CD8-positive, alpha-beta memory T cell (primary cell): ENCODE measurements around the gene PLPP4. TPM values are rescaled to one million over a fixed set of nuclear protein-coding genes. Genes with fewer than 3 reads are reported as not detected.

Source experiments
- CTCF ChIA-PET: fragments of 350-600 bp; sonication (Branson Sonifier 250); formaldehyde crosslinking; loops from one replicate; lab custom pipeline; 2021; ENCODE audit warnings: antibody characterized with exemption; lab: Charles Lee
- POLR2A ChIA-PET: fragments of 350-600 bp; sonication (Branson Sonifier 250); formaldehyde crosslinking; loops from one replicate; lab custom pipeline; 2021; ENCODE audit warnings: antibody characterized with exemption; lab: Charles Lee
- DNase-seq, 5 donors: peaks; one replicate each; pipeline versions ENCODE4 v3.0.0 to v3.0.0-alpha.2; 2020 to 2022; ENCODE audit warnings: mixed read lengths in 1 of 5
- H3K27ac ChIP-seq: one replicate; pipeline ENCODE4 v1.7.0; 2013; ENCODE audit warnings: low read depth, mild to moderate bottlenecking, low read length, moderate library complexity
- H3K27me3 ChIP-seq: 2 replicates; pipeline ENCODE4 v1.7.0; 2013; ENCODE audit warnings: low read length, mild to moderate bottlenecking; ENCODE audit not compliant: insufficient read depth, poor library complexity, severe bottlenecking
- H3K36me3 ChIP-seq: 2 replicates; pipeline ENCODE4 v1.7.0; 2013; ENCODE audit warnings: mild to moderate bottlenecking, low read length, moderate library complexity; ENCODE audit not compliant: insufficient read depth
- H3K4me1 ChIP-seq: 2 replicates; pipeline ENCODE4 v1.7.0; 2013; ENCODE audit warnings: mild to moderate bottlenecking, low read length, moderate library complexity; ENCODE audit not compliant: insufficient read depth
- H3K4me3 ChIP-seq: 2 replicates; pipeline ENCODE4 v1.7.0; 2013; ENCODE audit warnings: mild to moderate bottlenecking, low read length
- H3K9me3 ChIP-seq: 2 replicates; pipeline ENCODE4 v1.7.0; 2013; ENCODE audit warnings: mild to moderate bottlenecking, low read length
- H3K27ac Mint-ChIP-seq, 8 donors: one replicate each; pipeline ENCODE4 v1.8.0; 2020 to 2021; ENCODE audit warnings: mixed read lengths in 8 of 8, mild to moderate bottlenecking in 6 of 8, inconsistent platforms in 3 of 8, moderate library complexity in 3 of 8
- H3K27me3 Mint-ChIP-seq, 2 donors: one replicate each; pipeline ENCODE4 v1.8.0; 2020 to 2021; ENCODE audit warnings: mixed read lengths in 2 of 2, mild to moderate bottlenecking in 1 of 2, moderate library complexity in 1 of 2
- H3K36me3 Mint-ChIP-seq, 3 donors: one replicate each; pipeline ENCODE4 v1.8.0; 2020 to 2021; ENCODE audit warnings: mixed read lengths in 3 of 3, inconsistent platforms in 1 of 3, mild to moderate bottlenecking in 1 of 3
- H3K4me1 Mint-ChIP-seq, 3 donors: one replicate each; pipeline ENCODE4 v1.8.0; 2020 to 2021; ENCODE audit warnings: mixed read lengths in 3 of 3, inconsistent platforms in 1 of 3, mild to moderate bottlenecking in 1 of 3
- H3K4me3 Mint-ChIP-seq, 7 donors: one replicate each; pipeline ENCODE4 v1.8.0; 2020 to 2021; ENCODE audit warnings: mixed read lengths in 7 of 7, mild to moderate bottlenecking in 6 of 7, moderate library complexity in 4 of 7, inconsistent platforms in 2 of 7
- H3K9me3 Mint-ChIP-seq, 5 donors: one replicate each; pipeline ENCODE4 v1.8.0; 2020 to 2022; ENCODE audit warnings: mixed read lengths in 5 of 5, mild to moderate bottlenecking in 3 of 5, moderate library complexity in 2 of 5, inconsistent platforms in 1 of 5
- polyA plus RNA-seq: library from polyadenylated mRNA; unstranded; fragments of 300-500 nt; fragmentation: Illumina TruSeq; gene quantifications from one replicate; pipeline ENCODE4 v1.2.3, GENCODE V29; 2021
- total RNA-seq, 2 experiments: library from RNA; stranded (reverse); gene quantifications; one replicate each; pipeline ENCODE4 v1.2.3, GENCODE V29; 2021

PLPP4 gene
- total and polyA plus RNA-seq, 3 experiments from 2014 or later = not detected

DNA sequence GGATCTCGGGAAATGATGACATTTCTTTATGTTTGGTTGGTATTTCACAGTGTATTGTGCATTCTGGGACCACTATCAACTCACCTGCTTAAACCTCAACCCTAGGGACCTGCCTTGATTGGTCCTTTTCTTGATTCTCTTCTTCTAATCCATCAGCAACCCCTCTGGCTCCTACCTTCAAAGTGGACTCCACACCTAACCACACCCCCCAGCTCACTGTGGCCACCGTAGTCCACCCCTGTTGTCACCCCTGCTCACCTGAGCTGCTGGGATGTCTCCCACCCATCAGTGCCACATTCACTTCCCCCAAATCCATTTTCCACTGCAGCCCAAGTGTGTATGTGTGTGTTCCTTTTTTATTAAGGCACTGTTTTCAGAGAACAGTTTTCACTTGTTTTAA, 145.0 kb downstream of the PLPP4 start:
- peaks cover 0 to 7% of the 10 kb centered on the region in 2 donors for H3K27me3 Mint-ChIP-seq
- ChIA-PET CTCF (no interaction called here), POLR2A (no interaction called here)
- H3K4me3 ChIP-seq = no peak overlapping the region
- peaks cover 0 to 10% (median 3%) of the 10 kb centered on the region in 5 donors for H3K9me3 Mint-ChIP-seq
- no peaks in the 10 kb centered on the region for H3K27me3 ChIP-seq
- H3K4me3 Mint-ChIP-seq = no peak overlapping the region
- no peak for DNase-seq
- H3K36me3 ChIP-seq = no peaks in the 10 kb centered on the region
- no peaks in the 10 kb centered on the region for H3K9me3 ChIP-seq
- H3K36me3 Mint-ChIP-seq = no peaks in the 10 kb centered on the region
- no peak overlapping the region for H3K27ac Mint-ChIP-seq
- H3K4me1 ChIP-seq = no peaks in the 10 kb centered on the region
- no peak overlapping the region for H3K27ac ChIP-seq
- no peaks in the 10 kb centered on the region for H3K4me1 Mint-ChIP-seq

DNA sequence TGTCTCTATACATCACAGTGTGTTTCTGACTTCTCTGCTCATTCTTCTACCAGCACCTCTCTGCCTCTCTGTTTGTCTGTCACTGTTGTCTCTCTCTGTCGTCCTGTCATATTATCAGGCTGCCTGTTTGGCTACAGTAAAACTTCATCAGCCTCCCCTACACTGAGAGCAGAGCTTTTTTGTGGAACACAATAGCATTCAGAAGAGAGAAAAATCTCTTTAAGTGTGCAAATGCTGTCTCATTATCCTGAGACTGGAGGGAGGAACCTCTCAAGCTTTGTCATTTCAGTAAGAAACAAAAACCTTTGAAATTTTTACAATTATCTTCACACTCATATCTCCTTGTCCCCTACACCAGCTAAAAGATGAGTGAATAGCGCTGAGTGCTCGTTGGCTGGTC, 148.4 kb downstream of the PLPP4 start:
- peaks cover 0 to 14% of the 10 kb centered on the region in 2 donors for H3K27me3 Mint-ChIP-seq
- Histone ChIP-seq H3K4me1 (no peaks in the 10 kb centered on the region), H3K4me3 (no peak overlapping the region), H3K27ac (no peak overlapping the region), H3K36me3 (no peaks in the 10 kb centered on the region), H3K27me3 (no peaks in the 10 kb centered on the region), H3K9me3 (no peaks in the 10 kb centered on the region)
- DNase-seq = no peak
- no peaks in the 10 kb centered on the region for H3K4me1 Mint-ChIP-seq
- CTCF ChIA-PET = no interaction called here
- H3K9me3 Mint-ChIP-seq = peaks cover 0 to 11% (median 3%) of the 10 kb centered on the region in 5 donors
- H3K27ac Mint-ChIP-seq = no peak overlapping the region
- H3K36me3 Mint-ChIP-seq = peaks cover 0 to 1% (median 0%) of the 10 kb centered on the region in 3 donors
- no peak overlapping the region for H3K4me3 Mint-ChIP-seq
- POLR2A ChIA-PET = interaction anchor here (0.6 kb wide), 1 partner anchor 13 kb away, joined by 3 read pairs; no protein-coding TSS in a partner anchor

DNA sequence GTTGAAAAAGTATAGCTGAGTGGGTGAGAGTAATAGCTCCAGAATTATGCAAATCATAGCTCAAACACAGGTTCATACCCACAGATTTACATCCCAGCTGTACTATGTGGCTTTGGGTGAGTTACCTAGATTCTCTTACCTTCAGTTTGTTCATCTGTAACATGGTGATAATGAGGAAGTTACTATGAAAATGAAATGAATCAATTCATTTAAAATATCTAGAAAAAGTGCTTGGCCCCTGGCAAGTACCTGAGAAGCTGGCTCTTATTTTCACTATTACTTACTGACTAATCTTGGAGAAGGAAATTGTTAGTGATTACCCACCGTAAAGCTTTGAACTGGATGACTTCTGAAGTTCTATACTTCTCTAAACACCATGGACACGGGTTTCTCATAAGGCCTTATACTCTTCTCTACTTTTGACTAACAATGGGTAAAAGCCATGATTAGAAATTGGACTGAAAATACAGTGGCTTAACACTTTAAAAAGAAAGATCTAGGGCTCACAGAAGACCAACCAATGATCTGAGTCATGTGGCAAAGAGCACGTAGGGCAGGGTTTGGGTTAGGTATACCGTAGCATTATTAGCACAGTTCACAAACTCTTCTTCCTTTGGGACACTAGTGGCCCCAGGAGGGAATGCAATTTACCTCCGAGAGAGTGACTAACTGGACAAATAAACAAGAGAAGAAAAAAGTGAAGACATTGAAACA, 149.2 kb downstream of the PLPP4 start:
- peaks cover 0 to 1% (median 0%) of the 10 kb centered on the region in 3 donors for H3K36me3 Mint-ChIP-seq
- H3K9me3 Mint-ChIP-seq = peaks cover 0 to 11% (median 3%) of the 10 kb centered on the region in 5 donors
- Histone ChIP-seq H3K27me3 (no peaks in the 10 kb centered on the region), H3K4me3 (no peak overlapping the region), H3K27ac (no peak overlapping the region), H3K4me1 (no peaks in the 10 kb centered on the region), H3K36me3 (no peaks in the 10 kb centered on the region), H3K9me3 (no peaks in the 10 kb centered on the region)
- no peak overlapping the region for H3K4me3 Mint-ChIP-seq
- no peaks in the 10 kb centered on the region for H3K4me1 Mint-ChIP-seq
- H3K27ac Mint-ChIP-seq = no peak overlapping the region
- DNase-seq = no peak
- ChIA-PET POLR2A (no interaction called here), CTCF (no interaction called here)
- H3K27me3 Mint-ChIP-seq = peaks cover 0 to 14% of the 10 kb centered on the region in 2 donors

DNA sequence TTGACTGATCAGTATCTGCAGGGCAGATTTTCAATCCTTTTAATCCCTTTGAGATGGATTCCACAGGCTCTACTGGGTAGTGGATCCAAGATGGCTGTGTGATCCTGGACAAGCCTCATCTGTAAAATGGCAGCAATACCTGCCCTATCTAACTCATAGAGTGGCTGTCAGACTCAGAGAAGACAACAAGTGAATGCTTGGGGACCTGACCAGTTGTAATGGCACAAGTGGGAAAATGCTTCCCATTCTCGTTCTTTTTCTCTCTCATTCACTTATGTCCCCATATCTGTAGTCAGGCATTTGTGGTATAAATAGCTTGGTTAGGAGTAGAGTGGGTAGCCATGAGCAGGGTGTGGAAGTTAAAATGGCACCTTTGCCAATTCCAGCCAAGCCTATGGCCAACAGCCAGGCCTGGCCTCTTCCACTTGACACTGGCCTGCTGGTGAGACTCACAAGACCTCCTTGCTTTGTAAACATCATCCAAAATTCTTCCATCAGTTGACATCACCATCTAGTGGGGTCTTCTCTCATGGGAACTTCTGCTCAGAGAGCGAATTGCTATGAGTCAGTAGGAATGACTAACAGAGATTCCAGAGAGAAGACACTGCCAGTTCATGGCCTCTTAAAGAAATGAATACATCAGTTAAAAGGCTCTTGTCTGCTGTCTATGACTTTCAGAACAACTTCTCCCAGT, 150.1 kb downstream of the PLPP4 start:
- CTCF ChIA-PET = no interaction called here
- H3K4me1 ChIP-seq = no peaks in the 10 kb centered on the region

DNA sequence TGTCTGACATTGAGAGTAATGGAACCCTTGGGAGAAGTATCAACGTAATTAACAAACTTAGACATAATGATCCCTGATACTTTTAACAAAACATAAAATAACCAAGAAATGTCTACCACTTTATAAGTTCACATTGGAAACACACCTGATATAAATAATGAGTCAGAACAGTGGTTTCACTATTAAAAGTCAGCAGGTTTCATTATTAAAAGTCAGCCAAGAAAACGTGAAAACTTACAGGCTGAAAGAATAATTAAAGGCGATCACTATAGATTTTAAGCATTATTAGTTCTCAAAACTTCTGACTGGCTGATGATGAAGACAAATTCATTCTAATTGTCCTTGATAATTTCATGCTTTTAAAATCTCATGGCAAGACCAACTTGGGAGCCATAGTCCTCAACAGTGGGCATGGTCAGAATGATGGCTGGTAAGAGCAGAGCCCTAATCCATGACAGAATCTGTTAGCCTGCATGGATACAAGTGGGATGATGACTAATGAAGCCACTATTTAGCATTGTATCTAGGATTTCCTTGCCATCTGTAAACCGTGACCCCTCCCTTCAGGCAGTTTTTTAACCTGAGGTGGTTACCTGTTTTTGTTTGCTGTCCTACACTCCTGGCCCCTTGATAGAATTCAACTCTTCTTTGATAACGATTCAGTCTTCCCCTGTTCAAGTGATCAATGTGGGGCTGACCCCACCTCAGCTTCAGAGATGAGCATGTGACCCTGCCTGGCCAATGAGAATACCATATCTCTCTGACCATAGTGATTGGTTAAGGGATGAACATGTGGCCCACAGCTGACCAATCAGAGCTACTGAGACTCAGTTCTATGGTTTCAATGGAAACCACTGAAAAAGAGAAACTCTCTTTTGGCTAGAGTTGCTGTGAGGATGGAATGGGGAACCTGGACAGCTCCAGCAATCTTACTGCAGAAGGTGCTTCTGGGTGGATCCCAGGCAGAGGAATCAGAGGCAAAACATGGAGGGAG, 151.0 kb downstream of the PLPP4 start:
- DNase-seq = no peak
- H3K4me3 Mint-ChIP-seq = no peak overlapping the region
- H3K36me3 Mint-ChIP-seq = peaks cover 0 to 1% (median 0%) of the 10 kb centered on the region in 3 donors
- Histone ChIP-seq H3K4me3 (no peak overlapping the region), H3K27ac (no peak overlapping the region), H3K9me3 (no peaks in the 10 kb centered on the region), H3K27me3 (no peaks in the 10 kb centered on the region), H3K4me1 (no peaks in the 10 kb centered on the region), H3K36me3 (no peaks in the 10 kb centered on the region)
- no peak overlapping the region for H3K27ac Mint-ChIP-seq
- H3K4me1 Mint-ChIP-seq = no peaks in the 10 kb centered on the region
- H3K27me3 Mint-ChIP-seq = peaks cover 0 to 12% of the 10 kb centered on the region in 2 donors
- POLR2A ChIA-PET = no interaction called here
- H3K9me3 Mint-ChIP-seq = peaks cover 0 to 7% (median 0%) of the 10 kb centered on the region in 5 donors
- CTCF ChIA-PET = no interaction called here

More for the DNA sequence above, 150.1 kb downstream of the PLPP4 start:
- no peak overlapping the region for H3K27ac ChIP-seq
- H3K27me3 ChIP-seq = no peaks in the 10 kb centered on the region
- Mint-ChIP-seq H3K4me3 (no peak overlapping the region), H3K27ac (no peak overlapping the region), H3K36me3 (peaks cover 0 to 1% (median 0%) of the 10 kb centered on the region in 3 donors), H3K27me3 (peaks cover 0 to 14% of the 10 kb centered on the region in 2 donors), H3K4me1 (no peaks in the 10 kb centered on the region), H3K9me3 (peaks cover 0 to 10% (median 3%) of the 10 kb centered on the region in 5 donors)
- no peaks in the 10 kb centered on the region for H3K36me3 ChIP-seq
- H3K4me3 ChIP-seq = no peak overlapping the region
- no peak for DNase-seq
- no peaks in the 10 kb centered on the region for H3K9me3 ChIP-seq
- POLR2A ChIA-PET = no interaction called here

DNA sequence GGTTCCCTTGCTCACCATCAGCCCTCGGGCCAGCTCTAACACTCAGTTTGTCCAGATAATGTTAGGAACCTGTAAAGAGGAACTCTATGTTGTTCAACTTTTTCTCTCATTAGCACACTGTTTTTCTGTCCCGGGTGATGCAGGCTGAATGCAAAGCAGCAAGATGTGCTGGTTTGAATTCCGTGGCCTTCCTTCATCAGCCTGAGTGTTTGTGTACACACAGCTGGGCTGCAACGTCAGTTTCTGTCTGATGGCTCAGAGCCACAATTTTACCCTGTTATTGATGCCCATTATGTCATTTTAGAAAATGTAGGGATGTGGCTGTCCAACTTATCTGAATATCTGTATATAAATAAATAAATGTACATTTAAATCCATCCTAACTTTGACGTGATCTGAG, 152.0 kb downstream of the PLPP4 start:
- POLR2A ChIA-PET = no interaction called here
- H3K4me3 ChIP-seq = no peak overlapping the region
- CTCF ChIA-PET = no interaction called here

DNA sequence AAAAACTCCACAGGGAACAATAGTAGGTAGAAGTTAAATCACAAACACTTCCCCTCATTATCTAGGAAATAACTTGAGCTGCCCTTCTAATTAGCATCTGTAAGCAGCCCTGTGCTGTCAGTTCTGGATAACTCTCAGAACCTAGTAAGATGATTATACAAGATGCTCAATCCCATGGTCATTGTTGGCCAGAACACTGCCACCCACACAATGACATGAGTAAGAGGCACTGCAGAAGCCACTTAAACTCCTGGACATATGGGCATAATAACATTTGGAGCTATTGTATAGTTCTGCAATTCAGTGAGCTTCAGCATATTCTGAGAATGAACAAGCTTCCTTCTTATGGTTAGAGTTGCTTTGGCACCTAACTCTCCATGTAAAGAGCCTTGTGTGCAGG, 153.8 kb downstream of the PLPP4 start:
- DNase-seq = no peak
- POLR2A ChIA-PET = no interaction called here
- Mint-ChIP-seq H3K4me3 (no peak overlapping the region), H3K4me1 (no peaks in the 10 kb centered on the region), H3K27ac (no peak overlapping the region), H3K9me3 (peaks cover 0 to 7% (median 5%) of the 10 kb centered on the region in 5 donors), H3K27me3 (peaks cover 0 to 11% of the 10 kb centered on the region in 2 donors), H3K36me3 (peaks cover 0 to 1% (median 0%) of the 10 kb centered on the region in 3 donors)
- H3K27ac ChIP-seq = no peak overlapping the region
- CTCF ChIA-PET = interaction anchor here (0.7 kb wide), 1 partner anchor 9 kb away, joined by 3 read pairs; no protein-coding TSS in a partner anchor
- no peaks in the 10 kb centered on the region for H3K27me3 ChIP-seq
- H3K4me1 ChIP-seq = no peaks in the 10 kb centered on the region
- H3K36me3 ChIP-seq = no peaks in the 10 kb centered on the region
- H3K9me3 ChIP-seq = no peaks in the 10 kb centered on the region
- H3K4me3 ChIP-seq = no peak overlapping the region

More for the DNA sequence above, 152.0 kb downstream of the PLPP4 start:
- peak overlapping the region in 1 of 8 donors; percentile 21 for H3K27ac Mint-ChIP-seq
- H3K4me1 Mint-ChIP-seq = no peaks in the 10 kb centered on the region
- H3K36me3 Mint-ChIP-seq = peaks cover 0 to 1% (median 0%) of the 10 kb centered on the region in 3 donors
- H3K27me3 Mint-ChIP-seq = peaks cover 0 to 12% of the 10 kb centered on the region in 2 donors
- H3K36me3 ChIP-seq = no peaks in the 10 kb centered on the region
- no peaks in the 10 kb centered on the region for H3K4me1 ChIP-seq
- no peaks in the 10 kb centered on the region for H3K9me3 ChIP-seq
- no peak overlapping the region for H3K27ac ChIP-seq
- peaks cover 0 to 7% (median 0%) of the 10 kb centered on the region in 5 donors for H3K9me3 Mint-ChIP-seq
- DNase-seq = no peak
- H3K27me3 ChIP-seq = no peaks in the 10 kb centered on the region
- H3K4me3 Mint-ChIP-seq = no peak overlapping the region
